Skin of body (tissue), 2 donors: ENCODE data around the gene GUCY1A2. TPM values are rescaled to one million over a fixed set of nuclear protein-coding genes. Genes with fewer than 3 reads are reported as not detected.
"Not testable (repeated sequence)": the region's sequence is repeated elsewhere in the genome, so short reads cannot be mapped to it uniquely, and the experiment has no call there.

Source experiments
- DNase-seq: peaks from one replicate; lab custom pipeline; 2025; lab: John Stamatoyannopoulos, UW
- total RNA-seq: library from RNA; depleted of rRNA; stranded (reverse); fragments of >200 nt; gene quantifications from one replicate; pipeline ENCODE4 v1.2.3, GENCODE V29; 2014

The GUCY1A2 gene, protein sequence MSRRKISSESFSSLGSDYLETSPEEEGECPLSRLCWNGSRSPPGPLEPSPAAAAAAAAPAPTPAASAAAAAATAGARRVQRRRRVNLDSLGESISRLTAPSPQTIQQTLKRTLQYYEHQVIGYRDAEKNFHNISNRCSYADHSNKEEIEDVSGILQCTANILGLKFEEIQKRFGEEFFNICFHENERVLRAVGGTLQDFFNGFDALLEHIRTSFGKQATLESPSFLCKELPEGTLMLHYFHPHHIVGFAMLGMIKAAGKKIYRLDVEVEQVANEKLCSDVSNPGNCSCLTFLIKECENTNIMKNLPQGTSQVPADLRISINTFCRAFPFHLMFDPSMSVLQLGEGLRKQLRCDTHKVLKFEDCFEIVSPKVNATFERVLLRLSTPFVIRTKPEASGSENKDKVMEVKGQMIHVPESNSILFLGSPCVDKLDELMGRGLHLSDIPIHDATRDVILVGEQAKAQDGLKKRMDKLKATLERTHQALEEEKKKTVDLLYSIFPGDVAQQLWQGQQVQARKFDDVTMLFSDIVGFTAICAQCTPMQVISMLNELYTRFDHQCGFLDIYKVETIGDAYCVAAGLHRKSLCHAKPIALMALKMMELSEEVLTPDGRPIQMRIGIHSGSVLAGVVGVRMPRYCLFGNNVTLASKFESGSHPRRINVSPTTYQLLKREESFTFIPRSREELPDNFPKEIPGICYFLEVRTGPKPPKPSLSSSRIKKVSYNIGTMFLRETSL
- 10.6 TPM for total RNA-seq

DNA sequence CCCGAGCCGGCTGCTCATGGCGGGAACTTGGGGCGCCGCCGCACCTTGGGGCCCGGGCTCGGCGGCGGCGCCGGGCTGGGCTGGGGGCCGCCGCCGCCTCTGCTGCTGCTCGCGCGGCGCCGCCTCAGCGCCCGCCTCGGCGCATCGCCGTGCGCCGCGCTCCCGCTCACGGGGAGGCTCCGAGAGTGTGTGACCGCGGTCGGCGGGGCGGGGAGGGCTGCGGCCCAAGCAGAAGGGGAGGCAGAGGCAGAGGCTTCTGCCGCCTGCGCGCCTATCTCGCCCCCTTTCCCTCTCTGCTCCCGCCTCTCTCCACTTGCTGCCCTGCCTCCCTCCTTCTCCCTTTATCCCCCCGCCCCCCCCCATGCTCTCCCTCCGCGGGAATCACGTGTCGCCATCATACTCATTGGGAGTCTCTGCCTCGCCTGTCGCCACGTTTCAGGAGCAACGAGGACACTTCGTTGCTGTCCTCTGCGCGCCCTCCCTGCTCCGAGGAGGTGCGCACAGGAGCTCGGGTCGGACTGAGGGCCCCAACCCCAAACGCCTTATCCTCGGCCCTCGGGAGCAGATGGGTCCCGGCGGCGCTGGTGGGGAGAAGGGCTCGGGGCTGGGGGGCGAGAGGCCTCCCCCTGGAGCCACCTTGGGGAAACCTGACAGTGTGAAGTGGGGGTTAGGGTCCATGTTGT lies at the start of gene GUCY1A2:
TSS of gene GUCY1A2 (minus strand) at position 258 of the 683 bp plus-strand sequence. CDS start 421 bp downstream, outside the sequence.
- no peak for DNase-seq

DNA sequence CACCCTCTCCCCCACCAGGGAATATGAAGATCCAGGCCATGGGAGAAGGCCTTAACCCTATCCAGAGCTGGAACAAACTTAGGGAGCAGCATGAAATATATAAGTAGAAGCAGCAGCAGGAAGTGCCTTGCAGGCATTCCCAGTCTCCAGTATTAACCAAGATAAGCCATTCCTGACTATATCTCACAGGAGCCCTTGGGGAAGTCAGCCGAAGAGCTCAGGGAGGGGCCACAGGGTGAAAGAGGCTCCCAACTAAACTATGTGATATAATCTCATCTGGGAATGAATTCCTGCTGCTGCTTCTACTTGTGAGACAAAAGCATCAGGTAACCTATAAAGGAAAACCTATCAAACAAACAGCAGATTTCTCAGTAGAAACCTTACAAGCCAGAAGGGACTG lies 36.1 kb upstream of the GUCY1A2 start:
- DNase-seq, result no peak

DNA sequence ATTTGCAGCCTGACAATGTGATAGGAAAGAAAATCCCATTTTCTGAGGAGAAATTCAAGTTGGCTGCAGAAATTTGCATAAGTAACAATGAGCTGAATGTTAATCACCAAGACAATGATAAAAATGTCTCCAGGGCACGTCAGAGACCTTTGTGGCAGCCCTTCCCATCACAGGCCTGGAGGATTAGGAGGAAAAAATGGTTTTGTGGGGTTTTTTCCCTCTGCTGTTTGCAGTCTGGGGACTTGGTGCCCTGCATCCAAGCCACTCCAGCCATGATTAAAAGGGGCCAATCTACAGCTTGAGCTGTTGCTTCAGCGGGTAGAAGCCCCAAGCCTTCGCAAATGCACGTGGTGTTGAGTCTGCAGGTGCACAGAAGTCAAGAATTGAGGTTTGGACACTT lies 33.1 kb upstream of the GUCY1A2 start:
- DNase-seq, result not testable (repeated sequence)

DNA sequence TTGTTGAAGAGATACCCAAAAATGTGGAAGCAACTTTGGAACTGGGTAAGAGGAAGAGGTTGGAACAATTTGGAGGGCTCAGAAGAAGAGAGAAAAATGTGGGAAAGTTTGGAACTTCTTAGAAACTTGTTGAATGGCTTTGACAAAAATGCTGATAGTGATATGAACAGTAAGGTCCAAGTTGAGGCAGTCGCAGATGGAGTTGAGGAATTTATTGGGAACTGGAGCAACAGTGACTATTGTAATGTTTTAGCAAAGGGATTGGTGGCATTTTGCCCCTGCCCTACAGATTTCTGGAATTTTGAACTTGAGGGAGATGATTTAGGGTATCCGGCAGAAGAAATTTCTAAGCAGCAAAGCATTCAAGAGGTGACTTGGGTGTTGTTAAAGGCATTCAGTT lies 32.6 kb upstream of the GUCY1A2 start:
- DNase-seq, result not testable (repeated sequence)

DNA sequence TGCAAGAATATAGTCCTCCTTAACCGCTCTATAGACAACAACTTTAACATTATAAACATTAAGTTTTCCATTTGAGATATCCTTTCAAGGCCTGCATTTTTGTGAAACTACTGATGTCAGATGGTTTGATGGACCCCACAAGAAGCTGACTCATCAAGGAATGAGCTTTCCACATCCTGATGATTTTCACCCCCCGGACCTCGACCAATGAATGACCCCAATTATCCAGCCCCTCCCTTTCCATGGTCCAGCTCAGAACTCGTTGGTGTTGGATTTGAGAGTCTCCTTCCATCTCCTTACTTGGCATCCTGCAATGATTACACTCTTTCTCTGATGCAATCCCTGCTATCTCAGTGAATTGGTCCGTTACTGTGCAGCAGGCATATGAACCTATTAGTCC lies 31.8 kb upstream of the GUCY1A2 start:
- DNase-seq, result no peak

DNA sequence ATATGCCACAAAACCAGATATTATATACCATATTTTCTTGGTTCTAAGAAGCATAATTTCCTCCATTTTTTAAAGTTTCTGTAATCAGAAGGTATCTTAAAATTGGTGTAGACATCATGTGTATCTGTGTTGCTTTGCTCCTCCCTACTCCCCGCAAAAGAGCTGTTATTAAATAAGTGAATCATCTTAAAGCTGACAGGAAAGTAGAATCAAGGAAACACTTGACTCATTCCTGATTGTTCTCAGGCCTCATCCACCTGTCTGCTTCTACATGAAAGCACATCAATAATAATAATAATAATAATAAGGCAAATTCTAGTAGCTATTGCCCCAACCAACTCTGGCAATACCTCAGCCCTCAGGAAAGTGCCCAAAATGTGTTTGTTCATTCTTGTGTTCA lies 26.2 kb upstream of the GUCY1A2 start:
- no peak for DNase-seq

DNA sequence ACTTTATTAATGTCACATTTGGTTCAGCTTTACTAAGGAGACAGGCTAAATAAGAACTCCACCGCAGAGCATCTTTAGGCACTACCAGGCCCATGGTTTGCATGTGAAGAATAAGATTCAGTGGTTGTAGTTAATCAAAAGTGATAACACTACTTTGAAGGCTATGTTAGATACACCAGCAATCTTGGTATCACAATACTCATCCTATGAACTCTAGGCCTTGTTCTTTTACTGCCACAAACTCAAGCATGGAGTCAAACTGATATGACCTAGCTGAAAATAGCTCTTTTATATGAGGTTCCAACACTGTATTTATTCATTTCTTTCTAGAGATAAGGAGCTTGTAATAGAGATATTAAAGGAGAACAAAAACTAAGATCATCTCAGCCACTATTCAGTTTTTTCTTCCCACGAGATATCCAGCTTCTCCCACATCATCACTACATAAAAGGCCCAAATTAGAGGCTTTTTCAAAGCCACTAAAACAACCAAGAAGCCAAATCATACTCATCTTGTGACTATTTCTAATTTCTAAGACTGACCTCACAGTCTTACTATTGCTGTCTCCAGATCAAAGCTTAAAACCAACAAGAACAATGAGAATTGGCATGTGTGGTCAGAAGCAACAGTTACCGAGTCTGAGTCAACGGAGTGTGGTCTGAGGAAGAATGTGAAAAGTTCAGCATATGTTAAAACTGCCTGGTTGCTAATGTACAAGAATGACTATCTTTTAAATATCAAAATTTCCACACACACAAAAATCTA lies 25.1 kb upstream of the GUCY1A2 start:
- DNase-seq, result no peak

DNA sequence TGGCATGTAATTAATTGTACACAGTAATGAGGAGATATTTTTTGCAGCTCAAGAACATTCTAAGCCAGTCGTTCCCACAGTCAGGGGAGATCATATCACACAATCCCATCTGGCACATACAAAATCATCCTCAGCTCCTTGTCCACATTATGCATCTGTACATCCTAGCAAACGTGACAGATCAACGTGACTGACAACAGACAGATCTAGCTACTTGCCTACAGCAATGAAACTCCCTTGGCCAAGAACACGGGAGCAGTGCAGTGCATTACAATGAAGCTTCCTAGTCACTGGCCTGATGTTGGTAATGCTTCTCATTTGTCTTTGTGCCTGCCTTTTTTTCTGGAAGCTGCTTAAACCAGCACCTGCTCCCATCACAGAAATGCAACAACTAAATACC lies 24.5 kb upstream of the GUCY1A2 start:
- DNase-seq, result no peak

DNA sequence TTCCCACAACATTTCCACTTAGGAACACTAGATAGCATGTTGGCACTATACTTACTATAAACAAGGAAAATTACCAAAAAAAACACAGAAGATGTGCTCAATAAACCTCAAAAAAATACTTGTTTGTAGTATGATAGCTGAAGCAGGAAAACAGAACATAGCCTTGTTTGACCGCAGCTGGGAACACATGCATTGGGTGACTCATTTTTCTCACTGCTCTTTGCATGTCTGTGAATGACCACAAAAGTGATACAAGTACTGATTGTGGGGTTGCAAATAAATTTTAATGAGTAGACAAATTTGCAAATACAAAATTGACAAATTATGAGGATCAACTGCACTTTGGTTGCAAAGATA lies 22.8 kb upstream of the GUCY1A2 start:
- DNase-seq, result no peak

DNA sequence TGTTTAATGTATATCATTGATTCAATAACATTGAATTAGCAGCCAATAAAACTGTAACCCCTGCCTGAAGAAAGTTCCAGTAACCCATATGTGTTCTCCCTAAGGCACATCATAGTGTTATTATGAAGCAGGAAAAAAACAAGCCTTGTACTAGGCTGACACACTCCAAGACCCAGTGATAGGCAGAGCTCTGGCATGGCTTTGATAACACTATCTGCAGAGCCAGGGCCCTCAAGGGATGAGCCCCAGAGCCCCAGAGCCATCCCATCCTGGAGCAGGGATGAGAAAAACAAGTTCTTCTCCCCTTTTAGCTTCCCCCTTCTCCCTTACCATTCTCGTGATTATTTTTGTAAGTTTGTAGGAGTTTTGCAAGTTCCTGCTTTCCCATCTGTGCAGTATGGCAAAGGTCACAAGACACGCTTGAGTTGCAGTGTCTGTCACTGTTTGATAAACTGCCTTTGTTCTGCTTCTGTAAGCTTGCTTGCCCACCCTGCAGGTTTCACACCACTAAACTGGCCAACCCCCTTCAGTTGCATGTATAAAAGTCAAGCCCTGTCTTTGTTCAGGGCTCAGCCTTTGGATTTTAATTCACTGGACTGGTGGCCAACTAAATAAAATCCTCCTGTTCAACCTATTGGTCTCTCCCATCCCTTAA lies 22.3 kb upstream of the GUCY1A2 start:
- DNase-seq, result no peak

DNA sequence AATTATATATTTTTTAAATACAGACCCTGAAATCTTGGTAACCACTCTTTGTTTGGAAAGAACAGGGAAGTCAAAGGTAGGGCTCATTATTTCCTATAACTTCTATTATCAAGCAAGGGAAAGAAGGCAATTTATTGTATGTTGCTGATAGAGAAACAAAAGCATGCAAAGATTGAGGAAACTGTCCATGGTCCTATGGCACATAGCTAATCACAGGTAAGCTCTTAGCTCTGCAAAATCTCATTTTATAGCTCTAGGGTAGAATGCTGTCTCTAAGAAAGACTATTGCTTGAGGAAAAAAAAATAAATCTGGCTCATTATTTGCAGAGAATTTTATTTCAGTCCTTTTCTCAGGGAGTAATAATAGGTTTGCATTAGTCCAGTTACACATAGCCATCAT lies 7.4 kb upstream of the GUCY1A2 start:
- no peak for DNase-seq

DNA sequence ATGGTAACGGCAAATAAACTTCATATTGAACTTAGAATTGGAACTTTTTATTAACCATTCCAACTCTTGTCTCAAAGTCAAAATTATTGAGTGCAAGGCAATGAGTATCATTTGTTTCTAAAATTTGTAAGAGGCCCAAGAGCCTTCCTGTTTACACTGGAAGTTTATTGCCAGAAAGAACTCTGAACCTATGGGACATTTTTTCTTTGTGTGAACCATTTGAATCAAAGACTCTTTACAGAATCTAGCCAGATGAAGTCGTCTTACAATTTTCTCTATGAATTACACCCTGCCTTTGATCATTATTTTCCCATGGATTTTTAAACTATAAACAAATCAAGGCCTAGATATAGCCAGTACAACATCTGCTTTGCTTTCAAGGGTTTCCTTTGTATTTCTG lies 2.3 kb upstream of the GUCY1A2 start:
- DNase-seq, result no peak

DNA sequence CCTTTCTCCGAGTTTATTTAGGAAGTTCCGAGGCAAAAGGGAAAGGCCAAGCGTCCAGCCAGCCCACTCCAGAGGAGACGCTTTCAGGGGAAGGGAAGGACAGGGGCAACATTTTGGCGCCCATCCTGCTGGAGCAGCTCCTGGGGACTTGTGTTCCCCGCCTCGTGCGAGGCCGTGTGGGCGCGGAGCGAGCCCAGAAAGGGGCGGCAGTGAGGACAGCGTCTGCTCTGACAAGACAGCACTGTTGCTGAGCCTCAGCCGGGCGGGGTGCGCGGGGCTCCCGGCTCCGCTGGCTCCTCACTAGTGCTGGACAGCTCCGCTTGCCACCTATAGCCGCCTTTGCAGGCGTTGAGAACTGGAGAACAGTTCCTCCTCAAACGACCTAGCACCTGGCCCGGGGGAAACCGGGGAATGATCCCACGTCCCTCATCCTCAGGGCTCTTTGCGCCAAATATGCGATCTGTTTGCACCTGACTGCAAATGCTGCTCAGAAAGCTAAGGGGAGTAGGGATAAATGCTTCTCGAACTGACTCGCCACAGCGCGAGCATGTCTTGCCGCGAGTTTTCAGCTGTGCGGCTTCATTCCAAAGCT lies 722 bp upstream of the GUCY1A2 start:
- peak; percentile 76 for DNase-seq

DNA sequence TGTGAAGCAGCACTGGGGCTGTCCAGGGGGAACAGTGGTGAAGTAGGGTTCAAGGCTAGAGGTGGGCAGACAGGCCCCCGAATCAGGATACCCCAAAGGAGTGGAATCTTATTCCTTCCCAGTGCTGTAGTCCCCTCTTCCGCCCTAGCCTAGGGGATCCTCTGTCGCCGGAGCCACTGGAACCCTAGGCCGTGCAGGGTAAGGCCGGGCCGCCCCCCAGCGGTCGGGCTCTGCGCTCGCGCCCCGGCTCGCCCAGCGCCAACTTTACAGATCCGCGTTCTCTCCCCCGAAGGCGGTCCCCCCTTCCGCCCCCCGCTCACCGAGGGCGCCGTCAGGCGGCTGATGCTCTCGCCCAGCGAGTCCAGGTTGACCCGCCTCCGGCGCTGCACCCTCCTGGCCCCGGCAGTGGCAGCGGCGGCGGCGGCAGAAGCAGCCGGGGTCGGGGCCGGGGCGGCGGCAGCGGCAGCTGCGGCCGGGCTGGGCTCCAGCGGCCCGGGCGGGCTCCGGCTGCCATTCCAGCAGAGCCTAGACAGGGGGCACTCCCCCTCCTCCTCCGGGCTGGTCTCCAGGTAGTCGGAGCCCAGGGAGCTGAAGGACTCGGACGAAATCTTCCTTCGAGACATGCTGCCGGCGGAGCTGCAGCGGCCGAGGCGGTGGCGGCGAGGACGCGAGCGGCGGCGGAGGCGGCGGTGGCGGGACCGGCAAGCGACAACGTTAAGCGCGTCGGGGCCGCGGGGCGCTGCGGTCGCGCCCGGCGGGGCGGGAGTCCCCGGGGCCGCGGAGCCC lies 650 bp downstream of the GUCY1A2 start:
- no peak for DNase-seq

DNA sequence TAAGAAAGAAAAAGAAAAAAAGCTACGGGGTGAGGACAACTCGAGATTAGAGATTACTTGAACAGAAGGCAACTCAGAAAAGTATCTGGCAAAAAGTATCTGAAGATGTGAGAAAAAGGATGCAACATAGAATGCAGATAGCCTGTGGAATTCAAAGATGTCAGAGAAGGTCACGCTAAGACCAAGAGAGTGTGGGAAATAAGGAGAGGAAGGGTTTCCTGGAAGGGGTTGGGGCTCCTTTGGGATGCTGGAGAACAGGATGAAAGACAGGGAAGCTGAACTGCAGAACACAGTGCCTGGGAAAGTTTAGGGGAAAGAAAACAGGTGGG lies 1.2 kb downstream of the GUCY1A2 start:
- DNase-seq, result peak; percentile 17

DNA sequence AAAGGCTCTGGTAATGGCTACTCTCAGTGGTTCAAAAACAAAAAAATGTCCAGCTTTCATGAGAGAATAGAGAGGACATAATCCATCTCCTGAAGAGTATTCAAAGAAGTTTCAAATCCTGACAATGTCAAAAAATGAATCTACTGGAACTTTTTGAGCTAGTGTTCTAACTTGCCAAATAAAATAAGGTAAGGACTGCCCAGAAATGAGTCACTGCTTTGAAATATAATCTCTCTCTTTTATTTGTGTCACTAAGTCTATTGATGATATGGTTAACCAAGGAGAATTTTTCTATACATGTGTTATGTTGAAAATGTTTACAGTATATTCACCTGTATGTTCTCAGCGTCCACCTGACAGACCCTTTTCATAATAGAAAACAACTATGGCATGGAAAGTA lies 3.4 kb downstream of the GUCY1A2 start:
- DNase-seq, result no peak

DNA sequence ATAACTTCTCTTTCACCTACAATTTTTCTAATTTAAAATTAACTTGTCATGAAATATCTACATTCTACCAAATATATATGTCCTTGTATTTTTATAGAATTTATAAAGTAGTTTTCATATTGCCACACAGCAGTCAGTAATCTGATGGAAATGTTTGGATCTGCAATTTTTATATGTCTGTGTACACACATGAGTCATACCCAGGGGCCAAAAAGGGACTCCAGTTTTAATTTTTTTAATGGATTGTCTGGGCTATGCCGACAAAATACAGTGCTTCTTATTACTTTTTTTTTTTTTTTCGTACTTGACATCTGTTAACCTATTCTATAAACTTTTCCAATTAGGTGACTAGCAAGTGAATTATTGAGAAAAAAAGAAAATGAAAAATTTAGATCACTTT lies 6.3 kb downstream of the GUCY1A2 start:
- no peak for DNase-seq

DNA sequence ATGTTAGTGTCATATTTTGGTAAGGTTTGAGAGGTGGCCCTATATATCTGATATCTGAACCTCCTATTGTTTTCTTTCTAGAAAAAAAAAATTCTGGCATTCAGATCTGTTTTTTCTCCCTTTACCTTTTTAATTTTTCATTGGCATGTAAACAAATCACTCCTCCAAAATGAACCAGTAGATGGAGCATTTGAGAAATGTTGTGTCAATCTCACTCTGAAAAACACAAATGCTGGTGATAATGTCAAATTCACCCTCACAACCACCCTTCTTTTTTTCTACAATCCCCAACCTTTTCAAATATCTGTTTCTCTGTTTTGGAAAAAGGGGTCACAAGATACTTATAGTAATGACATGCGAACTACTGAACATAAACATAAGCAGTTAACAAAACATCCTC lies 9.1 kb downstream of the GUCY1A2 start:
- DNase-seq, result no peak

DNA sequence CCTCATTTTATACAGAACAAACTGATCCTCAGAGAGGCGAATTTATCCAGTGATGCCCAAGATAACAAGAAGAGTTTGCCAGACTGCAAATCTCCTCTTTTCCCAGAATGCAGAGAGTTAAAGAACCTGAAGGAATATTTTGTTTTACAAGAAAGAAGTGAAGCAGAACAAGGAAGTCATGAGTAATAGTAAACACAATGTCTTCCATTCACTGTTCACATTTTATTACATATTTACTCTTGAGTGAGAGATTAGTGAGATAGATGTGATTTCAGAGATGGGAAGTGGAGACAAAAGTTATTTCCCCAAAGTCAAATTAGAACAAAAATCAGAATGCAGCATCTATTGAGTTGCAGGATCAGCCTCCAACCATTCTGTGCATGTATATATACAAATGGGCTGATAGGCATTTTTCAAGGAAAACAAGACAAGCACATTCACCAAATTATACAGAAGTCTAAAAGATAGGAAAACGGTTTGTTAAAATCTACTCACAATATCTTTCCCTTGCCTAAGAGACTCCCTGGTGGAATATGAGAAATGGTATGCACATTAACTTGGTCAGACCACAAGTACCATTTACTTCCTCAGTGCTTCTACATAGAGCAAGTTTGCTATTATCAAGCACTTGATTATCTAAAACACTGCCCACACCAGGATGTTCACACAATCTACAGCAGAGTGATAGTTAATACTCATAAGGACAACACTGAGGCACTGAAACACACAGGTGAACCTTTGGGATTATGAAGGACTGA lies 12.0 kb downstream of the GUCY1A2 start:
- DNase-seq, result no peak
